Globus pallidus (tissue), 1 donor: ENCODE measurements around the gene NOS1.

Experiments used
- DNase-seq: peaks from one replicate; pipeline ENCODE4 v3.0.0-alpha.2; 2015; ENCODE audit warnings: low spot score

NOS1 gene

GRCh38 chr12:117363953-117364486 is 2.6 kb upstream of the NOS1 start:
- DNase-seq = no peak

- no peak for DNase-seq
Measured at GRCh38 chr12:117363056-117363662, 1.7 kb upstream of the NOS1 start.

DNA sequence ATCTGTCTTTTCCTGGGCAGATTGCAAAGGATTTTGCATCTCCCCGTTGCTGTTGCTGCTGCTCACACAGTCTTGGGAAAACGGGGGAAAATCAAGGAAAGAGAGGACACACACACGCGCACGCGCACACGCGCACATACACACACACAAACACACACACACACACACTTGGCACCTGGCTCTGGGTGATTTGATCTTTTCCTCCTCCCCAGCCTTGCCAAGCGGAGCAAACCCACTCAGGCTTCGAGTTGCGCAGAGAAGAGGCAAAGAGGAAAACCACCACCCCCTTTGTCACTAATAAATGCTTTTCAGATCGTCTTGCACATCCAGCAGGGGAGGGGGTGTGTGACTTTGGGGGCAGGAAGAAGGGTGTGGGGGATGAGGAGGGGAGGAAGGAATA is 965 bp upstream of the NOS1 start:
- no peak for DNase-seq

DNA sequence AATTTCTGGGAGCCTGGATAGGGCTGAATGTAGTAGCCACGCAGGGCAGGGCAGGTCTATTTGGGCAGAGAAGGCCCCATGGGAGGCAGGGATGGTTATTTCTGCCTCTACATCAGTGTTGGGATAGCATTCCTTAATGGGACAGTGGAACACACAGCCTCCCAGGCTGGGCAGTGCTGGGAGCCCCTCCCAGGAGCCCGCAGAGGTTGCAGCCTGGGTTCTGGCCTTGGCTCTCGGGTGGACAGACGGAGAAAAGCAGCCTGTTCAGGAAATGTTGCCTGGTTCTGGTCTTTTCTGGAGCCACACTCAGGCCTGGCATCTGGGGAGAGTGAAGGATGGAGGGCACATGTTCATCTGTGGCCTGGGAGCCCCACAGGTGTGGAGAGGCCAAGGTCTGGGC is 479 bp upstream of the NOS1 start:
- DNase-seq = no peak

GRCh38 chr12:117360551-117361346 is 677 bp downstream of the NOS1 start:
- DNase-seq = no peak

- no peak for DNase-seq
Measured at GRCh38 chr12:117360222-117360550, 1.2 kb downstream of the NOS1 start.

DNA sequence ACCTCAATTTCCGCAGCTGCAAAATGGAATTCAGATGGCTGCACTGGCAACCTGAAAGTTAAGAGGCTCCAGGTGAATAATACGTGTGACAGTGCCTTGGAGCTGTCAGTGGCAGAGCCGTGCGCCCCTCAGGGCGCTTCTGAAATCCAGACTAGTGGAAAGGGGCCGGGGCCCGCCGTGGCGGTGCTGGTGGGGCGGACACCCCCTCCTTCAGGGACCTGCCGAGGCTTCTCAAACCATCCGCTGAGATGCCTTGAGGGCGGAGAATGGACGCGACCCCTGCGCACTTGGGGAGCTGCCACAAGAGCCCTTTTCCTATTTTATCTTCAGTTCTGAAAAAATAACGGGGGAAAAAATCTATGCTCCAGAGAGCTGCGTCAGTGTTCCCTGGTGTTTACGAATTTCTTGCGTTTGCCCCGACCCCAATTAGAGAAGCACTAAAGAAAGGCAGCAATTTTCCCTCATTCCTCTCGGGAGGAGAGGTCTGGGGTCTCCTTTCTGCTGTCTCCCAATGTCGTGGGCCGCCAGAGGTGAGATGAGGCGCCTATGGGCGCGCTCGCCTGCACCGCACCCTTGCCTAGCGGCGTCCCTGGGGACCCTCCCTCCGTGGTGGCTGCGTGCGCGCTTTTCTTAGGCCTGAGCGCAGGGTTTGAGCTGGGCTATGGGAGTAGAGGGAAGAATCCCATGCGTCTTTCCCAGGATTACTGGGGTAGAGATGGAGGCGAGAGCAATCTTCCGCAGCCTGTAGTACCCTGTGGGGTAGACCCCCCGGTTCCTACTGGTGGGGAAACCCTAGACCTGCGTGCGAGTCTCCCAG is 2.2 kb downstream of the NOS1 start:
- no peak for DNase-seq

- DNase-seq = no peak
Measured at GRCh38 chr12:117356048-117356447, 5.4 kb downstream of the NOS1 start.

GRCh38 chr12:117352883-117353282 is 8.5 kb downstream of the NOS1 start:
- DNase-seq = no peak

GRCh38 chr12:117352206-117352605 is 9.2 kb downstream of the NOS1 start:
- no peak for DNase-seq

DNA sequence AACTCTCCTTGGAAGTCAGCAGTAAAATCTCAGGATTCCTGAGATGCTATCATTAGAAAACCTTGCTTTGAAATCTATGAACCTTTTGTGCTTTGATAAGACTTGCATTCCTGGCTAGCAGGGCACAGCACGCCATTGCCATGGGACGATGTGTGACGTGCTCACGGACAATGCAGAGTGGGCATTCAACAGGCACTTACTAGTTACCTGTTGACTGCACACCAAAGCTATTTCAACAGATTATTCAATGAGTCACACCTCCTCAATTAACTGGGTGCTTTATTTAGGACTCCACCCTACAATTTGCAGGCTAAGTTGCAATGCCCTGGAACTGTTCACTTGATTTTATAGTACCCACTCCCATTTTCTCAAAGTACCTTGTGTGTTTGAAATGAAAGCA is 11.3 kb downstream of the NOS1 start:
- no peak for DNase-seq

DNA sequence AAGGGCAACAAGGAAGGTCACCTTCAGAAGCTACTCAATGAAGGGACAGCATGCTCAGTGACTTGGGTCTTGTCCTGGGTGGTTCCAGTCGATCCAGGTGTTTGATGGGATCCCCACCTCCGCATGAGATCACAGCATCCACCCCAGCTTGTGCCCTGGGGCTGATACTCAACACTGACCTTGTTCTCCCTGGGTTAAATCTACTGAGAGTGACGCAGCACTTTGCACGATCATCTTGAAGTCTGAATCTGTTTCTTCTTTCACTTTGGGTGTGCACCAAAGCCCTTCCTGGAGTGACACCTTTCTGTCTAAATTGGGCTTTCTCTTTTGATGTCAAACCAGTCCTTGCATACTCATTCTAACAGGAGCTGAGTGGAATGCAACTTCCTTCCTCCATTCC is 13.8 kb downstream of the NOS1 start:
- no peak for DNase-seq

- DNase-seq = no peak
Measured at GRCh38 chr12:117344716-117345115, 16.7 kb downstream of the NOS1 start.

GRCh38 chr12:117343849-117344248 is 17.6 kb downstream of the NOS1 start:
- no peak for DNase-seq

GRCh38 chr12:117343296-117343695 is 18.1 kb downstream of the NOS1 start:
- no peak for DNase-seq

- DNase-seq = no peak
Measured at GRCh38 chr12:117342682-117343081, 18.7 kb downstream of the NOS1 start.

- no peak for DNase-seq
Measured at GRCh38 chr12:117342247-117342646, 19.2 kb downstream of the NOS1 start.

DNA sequence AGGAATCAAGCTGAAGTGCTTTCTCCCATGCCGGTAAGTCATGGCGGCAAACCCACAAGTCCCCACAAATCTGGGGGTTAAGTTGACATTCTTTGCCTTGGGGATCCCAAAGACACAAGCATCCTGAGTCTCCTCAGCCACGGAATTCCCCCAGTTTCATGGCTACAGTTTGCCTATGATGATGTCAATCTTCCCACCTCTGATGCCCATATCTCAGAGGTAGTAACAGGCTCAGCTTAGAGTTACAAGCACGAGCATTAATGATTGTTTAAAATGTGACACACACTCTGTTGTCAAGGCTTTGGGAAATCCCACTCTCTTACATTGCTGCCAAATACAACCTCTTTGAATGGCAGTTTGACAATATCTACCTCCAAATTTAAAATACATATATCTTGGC is 22.3 kb downstream of the NOS1 start:
- DNase-seq = no peak

- DNase-seq = no peak
Measured at GRCh38 chr12:117334855-117335587, 26.4 kb downstream of the NOS1 start.

DNA sequence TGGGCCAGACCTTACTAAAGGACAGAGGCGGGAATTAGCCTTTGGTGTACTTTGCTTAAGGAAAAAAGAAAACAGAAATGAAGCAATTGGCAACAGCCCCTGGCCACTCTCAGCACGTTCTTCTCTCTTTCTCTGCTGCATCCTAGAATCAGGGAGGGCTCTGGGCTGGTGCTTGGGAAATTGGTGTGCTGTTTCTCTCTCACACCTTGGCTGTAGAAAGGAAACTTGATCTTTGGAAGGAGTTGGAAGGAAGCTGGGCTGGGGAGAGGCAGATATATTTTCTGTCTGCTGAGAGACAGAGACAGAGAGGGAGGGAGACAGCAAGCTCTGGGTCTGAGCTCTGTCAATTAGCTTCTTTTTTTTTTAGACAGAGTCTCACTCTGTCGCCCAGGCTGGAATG is 27.4 kb downstream of the NOS1 start:
- DNase-seq = no peak

GRCh38 chr12:117333331-117333881 is 28.0 kb downstream of the NOS1 start:
- DNase-seq = no peak

DNA sequence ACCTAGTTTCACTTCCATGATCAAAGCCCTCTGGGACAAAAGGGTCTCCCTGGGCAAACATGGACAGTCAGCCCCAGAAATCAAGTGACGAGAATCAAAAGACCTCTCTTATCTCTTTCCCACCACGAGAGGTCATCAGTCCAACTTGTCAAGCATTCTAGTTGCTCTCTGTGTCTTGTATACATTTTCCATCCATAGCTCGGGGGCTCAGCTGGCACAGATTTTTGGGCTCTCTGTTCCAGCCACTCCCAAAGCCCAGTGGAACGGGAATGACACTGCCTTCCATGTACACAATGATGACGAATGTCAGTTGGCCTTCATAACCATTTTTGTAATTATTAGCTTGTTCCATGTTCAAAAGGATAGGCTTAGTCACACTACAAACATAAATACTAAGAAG is 29.7 kb downstream of the NOS1 start:
- DNase-seq = no peak
